ENCODE results near the gene POU6F2. TPM values are rescaled to one million over a fixed set of nuclear protein-coding genes. Genes with fewer than 3 reads are reported as not detected.

Gene POU6F2
- total RNA-seq, 1 experiment from 2014 or later: 0.90 TPM

- H3K36me3 ChIP-seq (replicated peaks; ENCODE audit: control insufficient read depth, insufficient read depth, low read length): no peaks in the 10 kb centered on the region
- no peaks in the 10 kb centered on the region for H3K27me3 ChIP-seq (ENCODE audit: control insufficient read depth, insufficient read depth, low read length)
- DNase-seq: no peak
- no peak overlapping the region for H3K4me3 ChIP-seq (ENCODE audit: insufficient read depth, low read depth, low read length)
These were observed 423.1 kb downstream of the POU6F2 start for GRCh38 chr7:39400836-39401235.

GRCh38 chr7:39402034-39402433 is 424.3 kb downstream of the POU6F2 start:
- Histone ChIP-seq H3K27me3 (ENCODE audit: control insufficient read depth, insufficient read depth, low read length) (no peaks in the 10 kb centered on the region), H3K36me3 (replicated peaks; ENCODE audit: control insufficient read depth, insufficient read depth, low read length) (no peaks in the 10 kb centered on the region), H3K4me3 (ENCODE audit: insufficient read depth, low read depth, low read length) (no peak overlapping the region)
- no peak for DNase-seq

- no peak for DNase-seq
- no peak overlapping the region for H3K4me3 ChIP-seq (ENCODE audit: insufficient read depth, low read depth, low read length)
These were observed 427.2 kb downstream of the POU6F2 start for GRCh38 chr7:39404907-39405306.

GRCh38 chr7:39405581-39405980 is 427.9 kb downstream of the POU6F2 start:
- Histone ChIP-seq H3K36me3 (replicated peaks; ENCODE audit: control insufficient read depth, insufficient read depth, low read length) (no peaks in the 10 kb centered on the region), H3K27me3 (ENCODE audit: control insufficient read depth, insufficient read depth, low read length) (no peaks in the 10 kb centered on the region), H3K4me3 (ENCODE audit: insufficient read depth, low read depth, low read length) (no peak overlapping the region)
- no peak for DNase-seq

More at GRCh38 chr7:39404907-39405306, 427.2 kb downstream of the POU6F2 start:
- H3K36me3 ChIP-seq (replicated peaks; ENCODE audit: control insufficient read depth, insufficient read depth, low read length): no peaks in the 10 kb centered on the region
- H3K27me3 ChIP-seq (ENCODE audit: control insufficient read depth, insufficient read depth, low read length): no peaks in the 10 kb centered on the region

GRCh38 chr7:39406467-39406866 is 428.8 kb downstream of the POU6F2 start:
- Histone ChIP-seq H3K4me3 (ENCODE audit: insufficient read depth, low read depth, low read length) (no peak overlapping the region), H3K27me3 (ENCODE audit: control insufficient read depth, insufficient read depth, low read length) (no peaks in the 10 kb centered on the region), H3K36me3 (replicated peaks; ENCODE audit: control insufficient read depth, insufficient read depth, low read length) (no peaks in the 10 kb centered on the region)
- DNase-seq: no peak

GRCh38 chr7:39407137-39407536 is 429.4 kb downstream of the POU6F2 start:
- H3K27me3 ChIP-seq (ENCODE audit: control insufficient read depth, insufficient read depth, low read length): no peaks in the 10 kb centered on the region
- DNase-seq: no peak
- H3K36me3 ChIP-seq (replicated peaks; ENCODE audit: control insufficient read depth, insufficient read depth, low read length): no peaks in the 10 kb centered on the region
- H3K4me3 ChIP-seq (ENCODE audit: insufficient read depth, low read depth, low read length): no peak overlapping the region

GRCh38 chr7:39407723-39408122 is 430.0 kb downstream of the POU6F2 start:
- Histone ChIP-seq H3K4me3 (ENCODE audit: insufficient read depth, low read depth, low read length) (no peak overlapping the region), H3K27me3 (ENCODE audit: control insufficient read depth, insufficient read depth, low read length) (no peaks in the 10 kb centered on the region), H3K36me3 (replicated peaks; ENCODE audit: control insufficient read depth, insufficient read depth, low read length) (no peaks in the 10 kb centered on the region)
- no peak for DNase-seq

GRCh38 chr7:39408906-39409305 is 431.2 kb downstream of the POU6F2 start:
- no peaks in the 10 kb centered on the region for H3K27me3 ChIP-seq (ENCODE audit: control insufficient read depth, insufficient read depth, low read length)
- no peak for DNase-seq
- no peaks in the 10 kb centered on the region for H3K36me3 ChIP-seq (replicated peaks; ENCODE audit: control insufficient read depth, insufficient read depth, low read length)
- no peak overlapping the region for H3K4me3 ChIP-seq (ENCODE audit: insufficient read depth, low read depth, low read length)

- DNase-seq: no peak
- Histone ChIP-seq H3K36me3 (replicated peaks; ENCODE audit: control insufficient read depth, insufficient read depth, low read length) (no peaks in the 10 kb centered on the region), H3K4me3 (ENCODE audit: insufficient read depth, low read depth, low read length) (no peak overlapping the region), H3K27me3 (ENCODE audit: control insufficient read depth, insufficient read depth, low read length) (no peaks in the 10 kb centered on the region)
These were observed 432.9 kb downstream of the POU6F2 start for GRCh38 chr7:39410582-39410981.

GRCh38 chr7:39413636-39414223 is 436.0 kb downstream of the POU6F2 start:
- Histone ChIP-seq H3K27me3 (ENCODE audit: control insufficient read depth, insufficient read depth, low read length) (no peaks in the 10 kb centered on the region), H3K36me3 (replicated peaks; ENCODE audit: control insufficient read depth, insufficient read depth, low read length) (no peaks in the 10 kb centered on the region), H3K4me3 (ENCODE audit: insufficient read depth, low read depth, low read length) (peak overlapping the region; percentile 65)
- peak; percentile 30 for DNase-seq

GRCh38 chr7:39414224-39415035 is 436.7 kb downstream of the POU6F2 start:
- peak overlapping the region; percentile 65 for H3K4me3 ChIP-seq (ENCODE audit: insufficient read depth, low read depth, low read length)
- peak; percentile 84 for DNase-seq
- H3K36me3 ChIP-seq (replicated peaks; ENCODE audit: control insufficient read depth, insufficient read depth, low read length): no peaks in the 10 kb centered on the region
- H3K27me3 ChIP-seq (ENCODE audit: control insufficient read depth, insufficient read depth, low read length): no peaks in the 10 kb centered on the region

GRCh38 chr7:39415091-39415787 is 437.5 kb downstream of the POU6F2 start:
- Histone ChIP-seq H3K27me3 (ENCODE audit: control insufficient read depth, insufficient read depth, low read length) (no peaks in the 10 kb centered on the region), H3K36me3 (replicated peaks; ENCODE audit: control insufficient read depth, insufficient read depth, low read length) (no peaks in the 10 kb centered on the region), H3K4me3 (ENCODE audit: insufficient read depth, low read depth, low read length) (no peak overlapping the region)
- no peak for DNase-seq

GRCh38 chr7:39416866-39417265 is 439.2 kb downstream of the POU6F2 start:
- Histone ChIP-seq H3K27me3 (ENCODE audit: control insufficient read depth, insufficient read depth, low read length) (no peaks in the 10 kb centered on the region), H3K4me3 (ENCODE audit: insufficient read depth, low read depth, low read length) (no peak overlapping the region), H3K36me3 (replicated peaks; ENCODE audit: control insufficient read depth, insufficient read depth, low read length) (no peaks in the 10 kb centered on the region)
- no peak for DNase-seq

GRCh38 chr7:39417642-39418041 is 439.9 kb downstream of the POU6F2 start:
- no peak for DNase-seq
- no peaks in the 10 kb centered on the region for H3K36me3 ChIP-seq (replicated peaks; ENCODE audit: control insufficient read depth, insufficient read depth, low read length)
- no peaks in the 10 kb centered on the region for H3K27me3 ChIP-seq (ENCODE audit: control insufficient read depth, insufficient read depth, low read length)
- H3K4me3 ChIP-seq (ENCODE audit: insufficient read depth, low read depth, low read length): no peak overlapping the region

- H3K27me3 ChIP-seq (ENCODE audit: control insufficient read depth, insufficient read depth, low read length): no peaks in the 10 kb centered on the region
- no peaks in the 10 kb centered on the region for H3K36me3 ChIP-seq (replicated peaks; ENCODE audit: control insufficient read depth, insufficient read depth, low read length)
- no peak overlapping the region for H3K4me3 ChIP-seq (ENCODE audit: insufficient read depth, low read depth, low read length)
- DNase-seq: no peak
These were observed 443.5 kb downstream of the POU6F2 start for GRCh38 chr7:39421251-39421650.

Measured in H7 (cell line).